SU-DHL-6 (cell line): ENCODE measurements around the gene MYOD1.

Experiments used
- EZH2phosphoT487 ChIP-seq: fragments of 200-600 bp; sonication (generic), shearing (Covaris generic); conservative IDR thresholded peaks from 2 replicates; pipeline ENCODE4 v1.6.1; 2018; ENCODE audit warnings: mild to moderate bottlenecking, antibody characterized with exemption, low read length, moderate library complexity, mixed read lengths
- TF ChIP-seq, protein P1 (sequence below): fragments of 200-600 bp; sonication (generic); IDR thresholded peaks from one replicate; pipeline ENCODE4 v1.5.1; 2017; ENCODE audit warnings: antibody characterized with exemption, mild to moderate bottlenecking, low read length, moderate library complexity; ENCODE audit not compliant: insufficient read depth, poor library complexity, severe bottlenecking

DNA sequence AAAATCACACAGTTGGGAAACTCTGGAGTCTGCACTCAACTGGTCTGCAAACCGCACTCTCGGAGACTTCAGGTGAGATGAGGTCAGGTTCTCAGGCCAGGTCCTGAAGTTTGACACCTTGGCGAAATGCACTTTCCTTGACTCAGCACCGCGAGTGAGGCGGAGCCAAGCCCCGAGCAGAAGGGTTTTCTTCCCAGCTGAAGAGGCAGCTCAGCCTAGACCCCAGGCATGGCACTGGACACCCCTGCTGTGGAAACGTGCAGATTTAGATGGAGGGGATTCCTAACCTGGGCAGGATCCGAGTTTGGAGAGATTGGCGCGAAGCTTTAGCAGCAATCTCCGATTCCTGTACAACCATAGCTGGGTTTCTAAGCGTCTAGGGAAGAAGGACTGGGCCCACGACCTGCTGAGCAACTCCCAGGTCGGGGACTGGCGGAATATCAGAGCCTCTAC lies 835 bp upstream of the MYOD1 start:
- TF ChIP-seq, protein P1, sequence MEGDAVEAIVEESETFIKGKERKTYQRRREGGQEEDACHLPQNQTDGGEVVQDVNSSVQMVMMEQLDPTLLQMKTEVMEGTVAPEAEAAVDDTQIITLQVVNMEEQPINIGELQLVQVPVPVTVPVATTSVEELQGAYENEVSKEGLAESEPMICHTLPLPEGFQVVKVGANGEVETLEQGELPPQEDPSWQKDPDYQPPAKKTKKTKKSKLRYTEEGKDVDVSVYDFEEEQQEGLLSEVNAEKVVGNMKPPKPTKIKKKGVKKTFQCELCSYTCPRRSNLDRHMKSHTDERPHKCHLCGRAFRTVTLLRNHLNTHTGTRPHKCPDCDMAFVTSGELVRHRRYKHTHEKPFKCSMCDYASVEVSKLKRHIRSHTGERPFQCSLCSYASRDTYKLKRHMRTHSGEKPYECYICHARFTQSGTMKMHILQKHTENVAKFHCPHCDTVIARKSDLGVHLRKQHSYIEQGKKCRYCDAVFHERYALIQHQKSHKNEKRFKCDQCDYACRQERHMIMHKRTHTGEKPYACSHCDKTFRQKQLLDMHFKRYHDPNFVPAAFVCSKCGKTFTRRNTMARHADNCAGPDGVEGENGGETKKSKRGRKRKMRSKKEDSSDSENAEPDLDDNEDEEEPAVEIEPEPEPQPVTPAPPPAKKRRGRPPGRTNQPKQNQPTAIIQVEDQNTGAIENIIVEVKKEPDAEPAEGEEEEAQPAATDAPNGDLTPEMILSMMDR: no peak
- TF ChIP-seq EZH2phosphoT487: no peak
